Amniotic stem cell (primary cell): ENCODE measurements around the gene PSMA7.

Source experiments
- DNase-seq: peaks from one replicate; lab custom pipeline; 2025; lab: John Stamatoyannopoulos, UW

The PSMA7 gene

GRCh38 chr20:62143081-62143956 is at the start of gene PSMA7, which contains the start of gene SS18L1:
TSS of gene PSMA7 (minus strand) at chr20:62143394. CDS start at chr20:62143303, 91 bp downstream.
TSS of gene SS18L1 (plus strand) at chr20:62143769. CDS start at chr20:62143821, 52 bp downstream.
- DNase-seq = peak; percentile 70

- DNase-seq = no peak
Observed at GRCh38 chr20:62192635-62193034, 49.4 kb upstream of the PSMA7 start.

GRCh38 chr20:62191781-62192559 is 48.8 kb upstream of the PSMA7 start:
- DNase-seq = no peak

GRCh38 chr20:62190639-62191411 is 47.6 kb upstream of the PSMA7 start:
- DNase-seq = no peak

GRCh38 chr20:62186887-62187866 is 44.0 kb upstream of the PSMA7 start:
- DNase-seq = no peak

GRCh38 chr20:62186096-62186426 is 42.9 kb upstream of the PSMA7 start:
- no peak for DNase-seq

- no peak for DNase-seq
Observed at GRCh38 chr20:62183426-62184142, 40.4 kb upstream of the PSMA7 start.

- DNase-seq = peak; percentile 94
Observed at GRCh38 chr20:62182469-62183425, 39.6 kb upstream of the PSMA7 start, which contains the start of gene MTG2. TSS of gene MTG2 (plus strand) at chr20:62183028. CDS start at chr20:62193421, 10,393 bp downstream.

GRCh38 chr20:62181808-62182207 is 38.6 kb upstream of the PSMA7 start:
- no peak for DNase-seq

- no peak for DNase-seq
Observed at GRCh38 chr20:62179162-62179504, 35.9 kb upstream of the PSMA7 start.

- no peak for DNase-seq
Observed at GRCh38 chr20:62178316-62179161, 35.3 kb upstream of the PSMA7 start.

- DNase-seq = no peak
Observed at GRCh38 chr20:62177307-62177706, 34.1 kb upstream of the PSMA7 start.

GRCh38 chr20:62176866-62177265 is 33.7 kb upstream of the PSMA7 start:
- DNase-seq = no peak

- DNase-seq = no peak
Observed at GRCh38 chr20:62175711-62176110, 32.5 kb upstream of the PSMA7 start.

- no peak for DNase-seq
Observed at GRCh38 chr20:62174870-62175624, 31.9 kb upstream of the PSMA7 start.

- no peak for DNase-seq
Observed at GRCh38 chr20:62174021-62174804, 31.0 kb upstream of the PSMA7 start.

GRCh38 chr20:62172666-62173065 is 29.5 kb upstream of the PSMA7 start:
- DNase-seq = no peak
